ENCODE measurements around the gene XYLT1.

The XYLT1 gene

DNA sequence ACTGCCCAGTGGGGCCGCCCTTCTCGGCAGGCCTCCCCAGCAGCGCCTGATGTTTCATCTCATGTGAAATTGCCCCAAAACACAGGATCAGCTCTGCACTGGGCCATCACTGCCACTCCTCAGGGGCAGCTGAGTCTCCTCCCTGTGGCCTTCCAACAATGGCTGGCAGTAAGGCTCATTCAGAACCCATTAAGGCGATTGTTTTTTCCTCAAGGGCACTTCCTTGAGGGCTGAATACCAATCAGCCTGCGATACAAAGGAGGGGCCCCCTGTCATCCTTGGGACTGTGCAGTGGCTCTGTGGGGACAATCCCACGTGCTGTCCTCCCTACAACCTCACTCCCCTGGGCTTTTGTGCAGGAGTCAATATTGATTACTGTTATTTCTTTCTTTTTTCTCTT is 47.5 kb downstream of the XYLT1 start:
- DNase-seq (ENCODE audit: low read depth): no peak
- TF ChIP-seq CTCF (conservative IDR thresholded peaks at IDR 0.05; ENCODE audit: low read depth, low read length): no peak
- no peak overlapping the region for H3K4me3 ChIP-seq (ENCODE audit: low read depth, low read length)

- H3K4me3 ChIP-seq (ENCODE audit: low read depth, low read length): no peak overlapping the region
- DNase-seq (ENCODE audit: low read depth): no peak
- TF ChIP-seq CTCF (conservative IDR thresholded peaks at IDR 0.05; ENCODE audit: low read depth, low read length): no peak
Measured at GRCh38 chr16:17420816-17421215, 49.9 kb downstream of the XYLT1 start.

- no peak for TF ChIP-seq CTCF (conservative IDR thresholded peaks at IDR 0.05; ENCODE audit: low read depth, low read length)
- DNase-seq (ENCODE audit: low read depth): no peak
- no peak overlapping the region for H3K4me3 ChIP-seq (ENCODE audit: low read depth, low read length)
Measured at GRCh38 chr16:17419266-17419665, 51.5 kb downstream of the XYLT1 start.

DNA sequence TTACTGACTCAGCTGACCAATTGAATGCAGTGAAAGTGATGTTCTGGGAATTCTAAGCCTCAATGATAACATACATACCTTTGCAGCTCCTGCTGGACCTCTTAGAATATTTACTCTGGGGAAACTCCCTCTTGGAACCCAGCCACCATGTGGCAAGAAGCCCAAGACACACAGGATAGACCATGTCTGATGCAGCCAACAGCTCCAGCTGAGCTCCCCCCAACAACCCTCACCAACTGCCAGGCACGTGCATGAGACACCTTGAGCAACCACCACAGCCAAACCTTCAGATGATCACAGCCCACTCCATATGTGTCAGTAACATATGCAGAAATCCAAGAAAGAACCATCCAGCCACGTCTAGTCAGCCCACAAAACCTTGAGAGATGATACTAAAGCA is 53.0 kb downstream of the XYLT1 start:
- no peak for TF ChIP-seq CTCF (conservative IDR thresholded peaks at IDR 0.05; ENCODE audit: low read depth, low read length)
- no peak for DNase-seq (ENCODE audit: low read depth)
- H3K4me3 ChIP-seq (ENCODE audit: low read depth, low read length): no peak overlapping the region

DNA sequence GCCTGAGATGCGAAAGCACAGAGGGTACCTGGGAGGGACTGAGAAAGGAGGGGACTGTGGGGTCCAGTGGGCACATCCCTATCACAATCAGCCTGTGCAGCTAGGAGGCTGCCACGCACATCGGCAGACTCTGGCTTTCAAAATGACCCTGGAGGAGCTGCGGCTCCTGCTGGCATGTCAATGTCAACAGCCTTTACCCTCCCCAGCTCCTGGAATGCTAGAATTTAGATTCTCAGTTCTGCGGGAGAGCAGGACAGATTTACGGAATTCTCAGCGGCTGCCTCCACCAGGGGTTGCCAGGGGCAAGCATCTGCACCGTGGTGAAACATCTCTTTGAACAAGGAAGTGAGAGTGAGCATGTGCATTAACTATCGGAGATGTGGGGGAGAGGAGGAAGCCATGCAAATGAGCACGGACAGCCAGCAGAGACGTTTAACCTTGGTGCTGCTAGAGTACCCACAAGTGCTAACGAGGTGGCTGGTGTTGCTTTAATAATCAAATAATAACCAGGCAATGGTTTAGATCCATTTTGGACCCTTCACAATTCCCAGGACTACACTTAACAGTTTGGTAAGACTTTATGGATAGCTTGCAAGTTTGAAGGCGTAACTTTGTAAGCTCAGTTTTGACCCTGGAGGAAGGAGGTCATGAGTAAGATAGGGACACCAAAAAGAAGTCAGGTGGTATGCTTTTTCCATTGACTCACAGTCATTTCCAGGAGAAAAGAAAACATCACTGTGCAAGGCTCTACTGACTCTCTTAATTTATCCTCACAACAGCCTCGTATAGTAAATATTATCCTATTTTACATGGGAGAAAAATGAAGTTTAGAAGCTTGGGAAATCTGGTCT is 54.1 kb downstream of the XYLT1 start:
- TF ChIP-seq CTCF (conservative IDR thresholded peaks at IDR 0.05; ENCODE audit: low read depth, low read length): no peak
- DNase-seq (ENCODE audit: low read depth): peak; percentile 5
- no peak overlapping the region for H3K4me3 ChIP-seq (ENCODE audit: low read depth, low read length)

DNA sequence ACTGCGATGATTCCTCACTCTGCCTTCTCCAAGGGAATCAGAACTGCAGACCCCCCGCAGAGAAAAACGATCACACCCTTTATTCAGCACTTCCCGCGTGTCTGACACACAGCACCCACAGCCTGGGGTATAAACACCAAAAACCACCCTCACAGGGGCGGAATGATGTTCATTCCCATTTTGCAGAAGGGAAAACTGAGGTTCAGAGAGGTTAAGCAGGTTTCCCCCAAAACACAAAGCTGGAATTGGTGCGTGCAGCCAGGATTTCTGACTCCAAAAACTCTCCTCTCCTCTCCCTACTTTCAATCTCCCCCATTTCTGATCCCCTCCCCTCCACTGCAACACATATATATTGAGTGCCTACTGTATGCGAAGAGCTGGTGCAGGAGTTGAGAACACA is 55.8 kb downstream of the XYLT1 start:
- no peak for TF ChIP-seq CTCF (conservative IDR thresholded peaks at IDR 0.05; ENCODE audit: low read depth, low read length)
- H3K4me3 ChIP-seq (ENCODE audit: low read depth, low read length): no peak overlapping the region
- DNase-seq (ENCODE audit: low read depth): no peak

DNA sequence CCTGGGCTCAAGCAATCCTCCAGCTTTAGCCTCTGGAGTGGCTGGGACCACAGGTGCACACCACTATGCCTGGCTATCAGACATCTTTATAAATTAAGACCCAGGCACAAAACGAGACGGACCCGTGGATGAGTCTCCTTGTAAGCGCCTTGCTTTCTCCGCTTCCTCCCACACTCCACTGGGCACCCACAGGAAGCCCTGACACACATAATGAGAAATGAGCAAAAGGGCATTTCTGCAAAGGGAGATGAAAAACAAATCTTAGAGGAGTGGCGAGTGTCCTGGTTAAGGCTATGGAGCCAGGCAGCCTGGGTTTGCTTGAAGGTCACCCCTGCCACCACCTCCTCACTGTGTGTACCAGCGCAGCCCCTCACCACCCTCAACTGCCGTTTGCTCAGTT is 56.3 kb downstream of the XYLT1 start:
- H3K4me3 ChIP-seq (ENCODE audit: low read depth, low read length): no peak overlapping the region
- no peak for DNase-seq (ENCODE audit: low read depth)
- TF ChIP-seq CTCF (conservative IDR thresholded peaks at IDR 0.05; ENCODE audit: low read depth, low read length): no peak
